Hepatocyte (in vitro differentiated cells): ENCODE results near the gene ARL2.
"Not testable (repeated sequence)": the region's sequence is repeated elsewhere in the genome, so short reads cannot be mapped to it uniquely, and the experiment has no call there.

ENCODE experiments used
- CTCF ChIP-seq: fragments of 200-600 bp; sonication (generic); IDR thresholded peaks from 2 replicates; pipeline ENCODE4 v1.5.1; 2016; ENCODE audit warnings: antibody characterized with exemption, mild to moderate bottlenecking; ENCODE audit not compliant: poor library complexity
- EZH2 ChIP-seq: fragments of 200-600 bp; sonication (generic); IDR thresholded peaks from 2 replicates; pipeline ENCODE4 v1.6.1; 2016; ENCODE audit warnings: antibody characterized with exemption, mild to moderate bottlenecking, borderline replicate concordance
- EZH2phosphoT487 ChIP-seq: fragments of 200-600 bp; sonication (generic); IDR thresholded peaks from one replicate; pipeline ENCODE4 v1.6.1; 2018; ENCODE audit warnings: antibody characterized with exemption, mild to moderate bottlenecking, low read depth, moderate library complexity; ENCODE audit not compliant: unreplicated experiment, severe bottlenecking

- not testable (repeated sequence) for TF ChIP-seq CTCF, EZH2phosphoT487, EZH2
Observed at GRCh38 chr11:65023502-65023901, 9.5 kb downstream of the ARL2 start.
